HFFc6 (cell line): ENCODE results near the gene PHYHD1. TPM values are rescaled to one million over a fixed set of nuclear protein-coding genes. Genes with fewer than 3 reads are reported as not detected.

Experiments used
- DNase-seq: peaks from one replicate; pipeline ENCODE4 v3.0.0-alpha.2; 2018
- H3K27ac Mint-ChIP-seq: 2 replicates; pipeline ENCODE4 v1.8.0; 2020; ENCODE audit warnings: mild to moderate bottlenecking, mixed read lengths
- H3K27me3 Mint-ChIP-seq: 2 replicates; pipeline ENCODE4 v1.8.0; 2021; ENCODE audit warnings: mild to moderate bottlenecking, moderate library complexity, mixed read lengths; ENCODE audit not compliant: insufficient read depth
- H3K36me3 Mint-ChIP-seq: 2 replicates; pipeline ENCODE4 v1.8.0; 2021; ENCODE audit warnings: low read depth, mixed read lengths
- H3K4me1 Mint-ChIP-seq: 2 replicates; pipeline ENCODE4 v1.8.0; 2020; ENCODE audit warnings: low read depth, mixed read lengths
- H3K4me3 Mint-ChIP-seq: 2 replicates; pipeline ENCODE4 v1.8.0; 2020; ENCODE audit warnings: mild to moderate bottlenecking, moderate library complexity, mixed read lengths
- H3K9me3 Mint-ChIP-seq: 2 replicates; pipeline ENCODE4 v1.8.0; 2020; ENCODE audit warnings: mild to moderate bottlenecking, mixed read lengths
- CTCF ChIP-seq: fragments of 200-600 bp; sonication (generic); IDR thresholded peaks from 2 replicates; pipeline ENCODE4 v1.5.0; 2021; ENCODE audit warnings: antibody characterized with exemption, mild to moderate bottlenecking
- total RNA-seq, 6 experiments: library from RNA; stranded (reverse); fragmentation: NEBNext Ultra II Directional; extraction: Animal tissue kit (Norgen Biotek cat#: 25700); gene quantifications; 2 replicates in 1 of 6; 3 replicates in 5 of 6; pipeline ENCODE4 v1.2.3, GENCODE V29; 2021

Gene PHYHD1
- total RNA-seq, 6 experiments from 2014 or later: 6.8 to 13.9 (median 10.0) TPM

GRCh38 chr9:128912270-128912853 is 8.4 kb upstream of the PHYHD1 start:
- H3K4me1 Mint-ChIP-seq: peaks cover 54% of the 10 kb centered on the region
- H3K4me3 Mint-ChIP-seq: peak overlapping the region; percentile 77

GRCh38 chr9:128913048-128913900 is 7.5 kb upstream of the PHYHD1 start:
- Mint-ChIP-seq H3K36me3 (peaks cover 42% of the 10 kb centered on the region), H3K4me3 (peak overlapping the region; percentile 77), H3K27me3 (peaks cover 6% of the 10 kb centered on the region), H3K9me3 (no peaks in the 10 kb centered on the region), H3K27ac (peak overlapping the region; percentile 95), H3K4me1 (peaks cover 61% of the 10 kb centered on the region)
- TF ChIP-seq CTCF: no peak
- DNase-seq: no peak

More at GRCh38 chr9:128912270-128912853, 8.4 kb upstream of the PHYHD1 start:
- H3K36me3 Mint-ChIP-seq: peaks cover 43% of the 10 kb centered on the region
- TF ChIP-seq CTCF: no peak
- no peaks in the 10 kb centered on the region for H3K9me3 Mint-ChIP-seq
- H3K27me3 Mint-ChIP-seq: peaks cover 6% of the 10 kb centered on the region
- DNase-seq: peak; percentile 82
- peak overlapping the region; percentile 95 for H3K27ac Mint-ChIP-seq

GRCh38 chr9:128913995-128914772 is 6.6 kb upstream of the PHYHD1 start:
- TF ChIP-seq CTCF: no peak
- peaks cover 65% of the 10 kb centered on the region for H3K4me1 Mint-ChIP-seq
- H3K4me3 Mint-ChIP-seq: no peak overlapping the region
- peaks cover 4% of the 10 kb centered on the region for H3K27me3 Mint-ChIP-seq
- DNase-seq: no peak
- no peaks in the 10 kb centered on the region for H3K9me3 Mint-ChIP-seq
- peaks cover 33% of the 10 kb centered on the region for H3K36me3 Mint-ChIP-seq
- H3K27ac Mint-ChIP-seq: peak overlapping the region; percentile 95; the same call in 1 of the 2 replicates

GRCh38 chr9:128916204-128916603 is 4.6 kb upstream of the PHYHD1 start:
- peaks cover 3% of the 10 kb centered on the region for H3K27me3 Mint-ChIP-seq
- H3K9me3 Mint-ChIP-seq: no peaks in the 10 kb centered on the region
- DNase-seq: peak; percentile 55
- peak overlapping the region; percentile 81 for H3K27ac Mint-ChIP-seq
- no peak for TF ChIP-seq CTCF
- H3K4me3 Mint-ChIP-seq: no peak overlapping the region
- peaks cover 66% of the 10 kb centered on the region for H3K4me1 Mint-ChIP-seq
- H3K36me3 Mint-ChIP-seq: peaks cover 25% of the 10 kb centered on the region

- peak overlapping the region; percentile 23; the same call in 1 of the 2 replicates for H3K4me3 Mint-ChIP-seq
Observed at GRCh38 chr9:128916745-128917144, 4.0 kb upstream of the PHYHD1 start.

More at GRCh38 chr9:128916745-128917144, 4.0 kb upstream of the PHYHD1 start:
- Mint-ChIP-seq H3K27ac (peak overlapping the region; percentile 87), H3K27me3 (peaks cover 3% of the 10 kb centered on the region), H3K9me3 (no peaks in the 10 kb centered on the region), H3K4me1 (peaks cover 65% of the 10 kb centered on the region), H3K36me3 (peaks cover 25% of the 10 kb centered on the region)
- DNase-seq: no peak
- TF ChIP-seq CTCF: no peak
